Spleen (tissue), 7 donors: ENCODE measurements around the gene LEF1.

Experiments used
- CTCF ChIP-seq, 11 experiments: fragments of 200-600 bp in 7 of 11; fragments of 450-650 bp in 4 of 11; sonication (generic) in 4 of 11; IDR thresholded peaks in 8 of 11; conservative IDR thresholded peaks in 3 of 11; 1 replicate in 7 of 11; 2 replicates in 4 of 11; pipeline versions ENCODE4 v1.4.0 to v1.8.0; 2016 to 2021; ENCODE audit warnings: antibody characterized with exemption in 11 of 11, inconsistent platforms in 4 of 11, mild to moderate bottlenecking in 1 of 11
- POLR2A ChIP-seq, 3 donors: fragments of 450-650 bp; IDR thresholded peaks; one replicate each; pipeline ENCODE4 v1.5.1; 2017; ENCODE audit warnings: antibody characterized with exemption in 3 of 3, mild to moderate bottlenecking in 1 of 3
- donor health status: DM: no; HTN: no; CAD: no; lungs with moderate emphysema.
- donor health status: DM: no; HTN: no; CAD: no.
- donor health status: DM: no; HTN: no; CAD: no.

GRCh38 chr4:108210989-108211835 is 42.5 kb upstream of the LEF1 start:
- TF ChIP-seq CTCF (IDR thresholded peaks at IDR 0.05 in 8 of 11, conservative IDR thresholded peaks at IDR 0.05 in 3 of 11): no peak
- no peak for TF ChIP-seq POLR2A (IDR thresholded peaks at IDR 0.05)
